ENCODE results near the gene GRM8. TPM values are rescaled to one million over a fixed set of nuclear protein-coding genes. Genes with fewer than 3 reads are reported as not detected.

Gene GRM8
- total RNA-seq, 1 experiment from 2014 or later = 0.40 TPM

DNA sequence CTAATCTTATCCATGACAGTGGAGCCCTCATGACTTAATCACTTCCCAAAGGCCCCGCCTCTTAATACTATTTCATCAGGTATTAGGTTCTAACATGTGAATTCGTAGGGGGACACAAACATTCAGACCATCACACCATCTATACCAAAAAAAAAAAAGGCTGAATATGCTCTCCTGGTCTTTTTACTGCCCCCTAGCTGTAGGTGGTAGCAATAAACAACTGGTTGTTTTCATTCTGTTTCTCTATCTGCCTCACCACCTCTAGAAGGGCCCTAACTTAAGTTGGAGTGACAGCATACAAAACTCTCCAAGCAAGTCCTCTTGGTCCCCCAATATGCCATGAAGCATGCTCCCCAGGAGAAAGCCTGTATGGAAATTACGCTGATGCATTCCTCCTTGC, 94.1 kb downstream of the GRM8 start:
- TF ChIP-seq, protein P1, sequence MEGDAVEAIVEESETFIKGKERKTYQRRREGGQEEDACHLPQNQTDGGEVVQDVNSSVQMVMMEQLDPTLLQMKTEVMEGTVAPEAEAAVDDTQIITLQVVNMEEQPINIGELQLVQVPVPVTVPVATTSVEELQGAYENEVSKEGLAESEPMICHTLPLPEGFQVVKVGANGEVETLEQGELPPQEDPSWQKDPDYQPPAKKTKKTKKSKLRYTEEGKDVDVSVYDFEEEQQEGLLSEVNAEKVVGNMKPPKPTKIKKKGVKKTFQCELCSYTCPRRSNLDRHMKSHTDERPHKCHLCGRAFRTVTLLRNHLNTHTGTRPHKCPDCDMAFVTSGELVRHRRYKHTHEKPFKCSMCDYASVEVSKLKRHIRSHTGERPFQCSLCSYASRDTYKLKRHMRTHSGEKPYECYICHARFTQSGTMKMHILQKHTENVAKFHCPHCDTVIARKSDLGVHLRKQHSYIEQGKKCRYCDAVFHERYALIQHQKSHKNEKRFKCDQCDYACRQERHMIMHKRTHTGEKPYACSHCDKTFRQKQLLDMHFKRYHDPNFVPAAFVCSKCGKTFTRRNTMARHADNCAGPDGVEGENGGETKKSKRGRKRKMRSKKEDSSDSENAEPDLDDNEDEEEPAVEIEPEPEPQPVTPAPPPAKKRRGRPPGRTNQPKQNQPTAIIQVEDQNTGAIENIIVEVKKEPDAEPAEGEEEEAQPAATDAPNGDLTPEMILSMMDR (IDR thresholded peaks at IDR 0.05; ENCODE audit: unreplicated experiment) = peak; percentile 21
- Mint-ChIP-seq H3K4me3 (ENCODE audit: low read depth, unreplicated experiment) (no peak overlapping the region), H3K9me3 (ENCODE audit: low read depth, unreplicated experiment) (no peaks in the 10 kb centered on the region), H3K27me3 (ENCODE audit: unreplicated experiment) (peaks cover 44% of the 10 kb centered on the region), H3K36me3 (ENCODE audit: insufficient read depth, unreplicated experiment) (no peaks in the 10 kb centered on the region), H3K27ac (ENCODE audit: unreplicated experiment) (no peak overlapping the region), H3K4me1 (ENCODE audit: low read depth, unreplicated experiment) (no peaks in the 10 kb centered on the region)
- DNase-seq = no peak
- CTCF ChIA-PET = no interaction called here
- intact Hi-C loops (cut with micrococcal nuclease; ENCODE audit: unreplicated experiment) = loop anchor here (2.0 kb wide), 1 partner anchor 356 kb away; no protein-coding TSS in a partner anchor
- no TSS peak for BruUV-seq (replicated peaks)

DNA sequence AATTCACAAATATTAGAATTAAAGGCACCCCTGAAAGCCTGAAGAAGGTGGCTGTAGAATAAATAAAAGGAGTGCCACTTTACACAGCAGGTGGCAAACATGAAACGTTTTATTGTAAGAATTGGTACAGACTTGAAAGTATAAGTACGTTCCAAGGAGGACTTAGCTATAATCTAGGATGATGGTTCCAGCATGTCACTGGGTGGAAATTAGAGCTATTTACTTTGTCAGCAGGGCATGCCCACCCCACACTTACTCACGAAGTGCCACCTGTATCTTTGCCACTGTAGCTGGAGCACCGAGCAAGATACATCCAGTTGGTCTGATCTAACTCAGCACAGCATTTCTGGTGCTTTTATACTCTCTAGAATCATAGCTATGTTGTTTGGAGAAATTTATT, 97.8 kb downstream of the GRM8 start:
- Mint-ChIP-seq H3K36me3 (ENCODE audit: insufficient read depth, unreplicated experiment) (no peaks in the 10 kb centered on the region), H3K27me3 (ENCODE audit: unreplicated experiment) (peaks cover 63% of the 10 kb centered on the region), H3K4me3 (ENCODE audit: low read depth, unreplicated experiment) (no peak overlapping the region), H3K27ac (ENCODE audit: unreplicated experiment) (no peak overlapping the region), H3K9me3 (ENCODE audit: low read depth, unreplicated experiment) (no peaks in the 10 kb centered on the region), H3K4me1 (ENCODE audit: low read depth, unreplicated experiment) (no peaks in the 10 kb centered on the region)
- TF ChIP-seq, protein P1 (IDR thresholded peaks at IDR 0.05; ENCODE audit: unreplicated experiment) = no peak
- no peak for DNase-seq
- CTCF ChIA-PET = interaction anchor here (0.9 kb wide), 1 partner anchor 38 kb away, joined by 3 read pairs; no protein-coding TSS in a partner anchor
- no TSS peak for BruUV-seq (replicated peaks)
- intact Hi-C loops (cut with micrococcal nuclease; ENCODE audit: unreplicated experiment) = no loop called here

DNA sequence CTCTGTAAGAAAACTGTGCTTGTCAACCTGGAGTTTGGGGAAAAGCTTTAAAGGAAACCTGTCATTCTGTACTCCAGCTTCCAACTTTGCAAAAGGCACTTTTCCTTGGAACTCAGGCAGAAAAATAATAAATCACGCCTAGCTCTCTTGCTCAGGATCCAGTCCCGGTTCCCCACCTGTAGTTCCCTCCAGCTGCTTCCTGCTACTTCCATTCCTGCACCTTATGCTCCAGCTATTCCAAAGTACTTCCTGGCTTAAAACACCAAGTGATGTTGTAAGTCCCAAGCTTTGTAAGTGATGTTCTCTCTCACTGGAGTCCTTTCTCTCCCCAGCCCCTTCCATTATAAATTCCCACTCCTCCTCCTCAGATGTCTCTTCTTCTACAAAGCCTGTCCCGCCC, 98.6 kb downstream of the GRM8 start:
- no peak for DNase-seq
- Mint-ChIP-seq H3K36me3 (ENCODE audit: insufficient read depth, unreplicated experiment) (no peaks in the 10 kb centered on the region), H3K27me3 (ENCODE audit: unreplicated experiment) (peaks cover 71% of the 10 kb centered on the region), H3K4me1 (ENCODE audit: low read depth, unreplicated experiment) (no peaks in the 10 kb centered on the region), H3K4me3 (ENCODE audit: low read depth, unreplicated experiment) (no peak overlapping the region), H3K9me3 (ENCODE audit: low read depth, unreplicated experiment) (no peaks in the 10 kb centered on the region), H3K27ac (ENCODE audit: unreplicated experiment) (no peak overlapping the region)
- TF ChIP-seq, protein P1 (IDR thresholded peaks at IDR 0.05; ENCODE audit: unreplicated experiment) = no peak
- intact Hi-C loops (cut with micrococcal nuclease; ENCODE audit: unreplicated experiment) = no loop called here
- CTCF ChIA-PET = no interaction called here
- no TSS peak for BruUV-seq (replicated peaks)

DNA sequence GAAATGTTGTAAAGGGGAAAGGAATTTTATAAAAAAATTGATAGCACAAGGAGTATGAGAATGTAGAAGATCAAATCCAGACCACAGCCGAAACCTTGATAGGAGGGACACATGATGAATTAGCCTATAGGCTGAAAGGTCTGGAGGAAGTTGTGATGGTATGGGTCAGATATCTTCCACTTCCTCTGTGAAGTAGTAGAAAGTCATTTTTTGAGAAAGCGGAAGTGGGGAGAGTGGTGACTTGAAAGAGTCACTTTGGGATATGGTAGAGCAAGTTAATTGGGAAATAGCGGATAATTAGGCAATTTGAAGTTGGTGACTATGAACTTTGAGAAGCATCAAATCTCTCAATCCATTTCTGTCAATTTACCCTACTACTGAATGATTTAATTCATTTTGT, 99.4 kb downstream of the GRM8 start:
- no TSS peak for BruUV-seq (replicated peaks)
- no peak overlapping the region for H3K4me3 Mint-ChIP-seq (ENCODE audit: low read depth, unreplicated experiment)
- no peaks in the 10 kb centered on the region for H3K4me1 Mint-ChIP-seq (ENCODE audit: low read depth, unreplicated experiment)
- DNase-seq = no peak
- no peak overlapping the region for H3K27ac Mint-ChIP-seq (ENCODE audit: unreplicated experiment)
- H3K9me3 Mint-ChIP-seq (ENCODE audit: low read depth, unreplicated experiment) = no peaks in the 10 kb centered on the region
- H3K27me3 Mint-ChIP-seq (ENCODE audit: unreplicated experiment) = peaks cover 73% of the 10 kb centered on the region
- TF ChIP-seq, protein P1 (IDR thresholded peaks at IDR 0.05; ENCODE audit: unreplicated experiment) = no peak
- no peaks in the 10 kb centered on the region for H3K36me3 Mint-ChIP-seq (ENCODE audit: insufficient read depth, unreplicated experiment)
- CTCF ChIA-PET = no interaction called here
- intact Hi-C loops (cut with micrococcal nuclease; ENCODE audit: unreplicated experiment) = no loop called here
